NCI-H2227 treated with DMSO at 0.1 percent for 48 hours (cell line): ENCODE results near the gene NUP88.

ENCODE experiments used
- DNase-seq: peaks from one replicate; lab custom pipeline; 2025; lab: John Stamatoyannopoulos, UW

NUP88 gene

GRCh38 chr17:5355421-5356129 lies 63.9 kb downstream of the NUP88 start:
- no peak for DNase-seq

GRCh38 chr17:5354886-5355415 lies 64.5 kb downstream of the NUP88 start:
- DNase-seq, result no peak

- no peak for DNase-seq
Observed at GRCh38 chr17:5354310-5354709, 65.2 kb downstream of the NUP88 start.

DNA sequence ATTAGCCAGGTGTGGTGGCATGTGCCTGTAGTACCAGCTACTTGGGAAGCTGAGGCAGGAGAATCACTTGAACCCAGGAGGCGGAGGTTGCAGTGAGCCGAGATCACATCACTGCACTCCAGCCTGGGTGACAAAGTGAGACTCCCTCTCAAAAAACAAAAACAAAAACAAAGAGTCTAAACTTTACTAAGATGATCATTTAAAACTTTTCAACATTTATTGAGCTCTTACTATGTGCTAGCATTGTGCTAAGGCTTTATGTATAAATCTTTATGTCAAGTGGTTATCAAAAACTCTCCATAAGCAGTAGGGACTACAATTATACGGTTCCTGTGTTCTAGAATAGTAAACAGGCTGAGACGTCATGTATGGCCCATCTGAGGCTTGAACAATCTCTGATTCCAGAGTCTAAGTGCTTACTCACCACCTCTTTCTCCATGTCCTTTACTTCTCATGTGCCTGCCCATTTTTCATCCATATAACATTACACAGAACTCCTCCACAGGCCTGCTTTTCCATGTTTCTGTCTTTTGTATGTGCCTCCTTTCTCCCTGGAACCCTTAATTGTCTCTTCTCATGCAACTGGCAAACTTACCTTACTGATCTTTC lies 66.7 kb downstream of the NUP88 start:
- no peak for DNase-seq

- DNase-seq, result no peak
Observed at GRCh38 chr17:5344914-5345313, 74.5 kb downstream of the NUP88 start.
